Upper lobe of left lung (tissue), 6 donors: ENCODE measurements around the gene ELP1. TPM values are rescaled to one million over a fixed set of nuclear protein-coding genes. Genes with fewer than 3 reads are reported as not detected.
A peak's percentile ranks its signal among the peaks of the same experiment; 100 is the strongest.

Source experiments
- ATAC-seq, 2 donors: fragments of 200-7000 bp; cut with Tn5 transposase; one replicate each; pipeline ENCODE4 v1.9.1; 2022; ENCODE audit warnings: mild to moderate bottlenecking in 2 of 2, moderate library complexity in 2 of 2; ENCODE audit not compliant: low FRiP score in 2 of 2
- DNase-seq, 2 donors: peaks; one replicate each; pipeline ENCODE4 v3.0.0-alpha.2; 2019 to 2020
- H3K27ac ChIP-seq, 4 donors: fragments of 200-600 bp; sonication (generic); one replicate each; pipeline ENCODE4 v1.5.1; 2016 to 2019
- H3K27me3 ChIP-seq, 4 donors: fragments of 200-600 bp; sonication (generic); one replicate each; pipeline ENCODE4 v1.5.1; 2017 to 2019
- H3K36me3 ChIP-seq, 4 donors: fragments of 200-600 bp; sonication (generic); one replicate each; pipeline ENCODE4 v1.5.1; 2016 to 2019
- H3K4me1 ChIP-seq, 4 donors: fragments of 200-600 bp; sonication (generic); one replicate each; pipeline ENCODE4 v1.5.1; 2018 to 2019
- H3K4me3 ChIP-seq, 4 donors: fragments of 200-600 bp; sonication (generic); one replicate each; pipeline ENCODE4 v1.5.1; 2017 to 2019; ENCODE audit warnings: mild to moderate bottlenecking in 2 of 4, moderate library complexity in 1 of 4
- H3K9me3 ChIP-seq, 4 donors: fragments of 200-600 bp; sonication (generic); one replicate each; pipeline ENCODE4 v1.5.1; 2018 to 2019
- EP300 ChIP-seq, 4 donors: sonication (generic); formaldehyde crosslinking; IDR thresholded peaks; one replicate each; pipeline ENCODE4 v1.5.1; 2017; ENCODE audit warnings: antibody characterized with exemption in 4 of 4, control low read depth in 2 of 4
- POLR2A ChIP-seq, 4 donors: fragments of 450-650 bp; IDR thresholded peaks; one replicate each; pipeline ENCODE4 v1.5.1; 2016 to 2017; ENCODE audit warnings: antibody characterized with exemption in 4 of 4, mild to moderate bottlenecking in 2 of 4
- POLR2AphosphoS5 ChIP-seq, 2 donors: sonication (generic); formaldehyde crosslinking; IDR thresholded peaks; one replicate each; pipeline ENCODE4 v1.5.1; 2017; ENCODE audit warnings: antibody characterized with exemption in 2 of 2
- WGBS, 2 donors: methylation state at CpG; one replicate each; pipeline ENCODE4 v1.1.5; 2017 to 2018; 5-methylcytosine and 5-hydroxymethylcytosine counted together
- total RNA-seq, 6 donors: library from RNA; depleted of rRNA in 4 of 6; stranded (reverse); fragments of >200 nt in 4 of 6; gene quantifications; one replicate each; pipeline versions ENCODE4 v1.1.0 to v1.2.1, GENCODE V29; 2016 to 2021
- TF ChIP-seq, protein P1 (sequence below), 6 experiments: fragments of 450-650 bp in 4 of 6; fragments of 200-600 bp in 2 of 6; sonication (generic) in 2 of 6; IDR thresholded peaks; one replicate each; pipeline ENCODE4 v1.5.1; 2016 to 2019; ENCODE audit warnings: antibody characterized with exemption in 6 of 6
- donor health status: DM: no; HTN: no; CAD: no; lungs with moderate emphysema.
- donor health status: DM: no; HTN: yes; CAD: no; lungs with severe emphysema.

The ELP1 gene, protein sequence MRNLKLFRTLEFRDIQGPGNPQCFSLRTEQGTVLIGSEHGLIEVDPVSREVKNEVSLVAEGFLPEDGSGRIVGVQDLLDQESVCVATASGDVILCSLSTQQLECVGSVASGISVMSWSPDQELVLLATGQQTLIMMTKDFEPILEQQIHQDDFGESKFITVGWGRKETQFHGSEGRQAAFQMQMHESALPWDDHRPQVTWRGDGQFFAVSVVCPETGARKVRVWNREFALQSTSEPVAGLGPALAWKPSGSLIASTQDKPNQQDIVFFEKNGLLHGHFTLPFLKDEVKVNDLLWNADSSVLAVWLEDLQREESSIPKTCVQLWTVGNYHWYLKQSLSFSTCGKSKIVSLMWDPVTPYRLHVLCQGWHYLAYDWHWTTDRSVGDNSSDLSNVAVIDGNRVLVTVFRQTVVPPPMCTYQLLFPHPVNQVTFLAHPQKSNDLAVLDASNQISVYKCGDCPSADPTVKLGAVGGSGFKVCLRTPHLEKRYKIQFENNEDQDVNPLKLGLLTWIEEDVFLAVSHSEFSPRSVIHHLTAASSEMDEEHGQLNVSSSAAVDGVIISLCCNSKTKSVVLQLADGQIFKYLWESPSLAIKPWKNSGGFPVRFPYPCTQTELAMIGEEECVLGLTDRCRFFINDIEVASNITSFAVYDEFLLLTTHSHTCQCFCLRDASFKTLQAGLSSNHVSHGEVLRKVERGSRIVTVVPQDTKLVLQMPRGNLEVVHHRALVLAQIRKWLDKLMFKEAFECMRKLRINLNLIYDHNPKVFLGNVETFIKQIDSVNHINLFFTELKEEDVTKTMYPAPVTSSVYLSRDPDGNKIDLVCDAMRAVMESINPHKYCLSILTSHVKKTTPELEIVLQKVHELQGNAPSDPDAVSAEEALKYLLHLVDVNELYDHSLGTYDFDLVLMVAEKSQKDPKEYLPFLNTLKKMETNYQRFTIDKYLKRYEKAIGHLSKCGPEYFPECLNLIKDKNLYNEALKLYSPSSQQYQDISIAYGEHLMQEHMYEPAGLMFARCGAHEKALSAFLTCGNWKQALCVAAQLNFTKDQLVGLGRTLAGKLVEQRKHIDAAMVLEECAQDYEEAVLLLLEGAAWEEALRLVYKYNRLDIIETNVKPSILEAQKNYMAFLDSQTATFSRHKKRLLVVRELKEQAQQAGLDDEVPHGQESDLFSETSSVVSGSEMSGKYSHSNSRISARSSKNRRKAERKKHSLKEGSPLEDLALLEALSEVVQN (N-terminal part only)
- total RNA-seq = 10 to 100 TPM; 11.3 to 55.4 (median 18.5) TPM

DNA sequence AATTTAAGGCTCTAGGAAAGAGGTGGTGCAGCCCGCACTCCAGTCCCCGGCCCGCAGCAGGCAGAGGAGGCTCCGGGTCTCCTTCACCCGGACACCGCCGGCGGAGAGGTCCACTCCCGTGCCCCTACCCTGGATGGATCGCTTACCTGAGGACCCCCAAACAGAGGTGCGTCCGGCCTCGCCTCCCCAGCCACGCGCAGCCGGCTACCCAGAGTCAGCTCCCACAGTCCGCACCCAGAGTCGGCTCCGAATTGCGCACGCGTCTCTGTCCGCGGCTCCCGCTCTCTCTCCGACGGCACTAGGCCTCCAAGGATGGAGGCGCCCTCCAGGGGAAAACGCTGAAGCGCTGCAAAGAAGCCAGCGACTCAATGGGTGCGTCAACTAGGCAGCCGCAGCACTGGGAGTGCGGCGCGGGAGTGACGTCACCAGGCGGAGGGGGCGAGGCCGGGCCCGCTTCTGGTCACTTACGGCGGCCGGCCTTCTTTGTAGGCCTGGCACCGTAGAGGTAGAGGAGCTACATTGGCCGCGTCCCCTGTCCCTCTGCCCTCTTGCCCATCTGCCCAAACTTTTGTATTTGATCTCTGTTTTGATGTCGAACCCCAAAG lies at the start of gene ELP1:
ELP1 (minus strand) TSS at position 407 of the 605 bp plus-strand sequence. CDS start 2,978 bp downstream, outside the sequence.
- H3K4me3 ChIP-seq = peak within 1 kb of the TSS; percentile 74 to 95 (median 84)
- peak within 1 kb of the TSS; percentile 90 to 96 (median 92) for H3K27ac ChIP-seq
- ATAC-seq (peak; percentile 95 to 96), DNase-seq (peak; percentile 94 to 98)
- H3K4me1 ChIP-seq = peaks cover 19 to 31% (median 21%) of the 10 kb centered on the region in 4 donors
- peak in 1 of 2 donors; percentile 65 for TF ChIP-seq POLR2AphosphoS5 (IDR thresholded peaks at IDR 0.05)
- TF ChIP-seq, protein P1, sequence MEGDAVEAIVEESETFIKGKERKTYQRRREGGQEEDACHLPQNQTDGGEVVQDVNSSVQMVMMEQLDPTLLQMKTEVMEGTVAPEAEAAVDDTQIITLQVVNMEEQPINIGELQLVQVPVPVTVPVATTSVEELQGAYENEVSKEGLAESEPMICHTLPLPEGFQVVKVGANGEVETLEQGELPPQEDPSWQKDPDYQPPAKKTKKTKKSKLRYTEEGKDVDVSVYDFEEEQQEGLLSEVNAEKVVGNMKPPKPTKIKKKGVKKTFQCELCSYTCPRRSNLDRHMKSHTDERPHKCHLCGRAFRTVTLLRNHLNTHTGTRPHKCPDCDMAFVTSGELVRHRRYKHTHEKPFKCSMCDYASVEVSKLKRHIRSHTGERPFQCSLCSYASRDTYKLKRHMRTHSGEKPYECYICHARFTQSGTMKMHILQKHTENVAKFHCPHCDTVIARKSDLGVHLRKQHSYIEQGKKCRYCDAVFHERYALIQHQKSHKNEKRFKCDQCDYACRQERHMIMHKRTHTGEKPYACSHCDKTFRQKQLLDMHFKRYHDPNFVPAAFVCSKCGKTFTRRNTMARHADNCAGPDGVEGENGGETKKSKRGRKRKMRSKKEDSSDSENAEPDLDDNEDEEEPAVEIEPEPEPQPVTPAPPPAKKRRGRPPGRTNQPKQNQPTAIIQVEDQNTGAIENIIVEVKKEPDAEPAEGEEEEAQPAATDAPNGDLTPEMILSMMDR (IDR thresholded peaks at IDR 0.05) = peak in 2 of 6 experiments; percentile 18 to 24
- TF ChIP-seq POLR2A (IDR thresholded peaks at IDR 0.05) = peak in 2 of 4 donors; percentile 33 to 61
- no peak for TF ChIP-seq EP300 (IDR thresholded peaks at IDR 0.05)
- no peaks in the 10 kb centered on the region for H3K27me3 ChIP-seq
- peaks cover 0 to 22% (median 3%) of the 10 kb centered on the region in 4 donors for H3K36me3 ChIP-seq
- WGBS, 2 donors = 0% methylated on average over 3 to 26 of the region's 48 CpGs
- no peaks in the 10 kb centered on the region for H3K9me3 ChIP-seq

DNA sequence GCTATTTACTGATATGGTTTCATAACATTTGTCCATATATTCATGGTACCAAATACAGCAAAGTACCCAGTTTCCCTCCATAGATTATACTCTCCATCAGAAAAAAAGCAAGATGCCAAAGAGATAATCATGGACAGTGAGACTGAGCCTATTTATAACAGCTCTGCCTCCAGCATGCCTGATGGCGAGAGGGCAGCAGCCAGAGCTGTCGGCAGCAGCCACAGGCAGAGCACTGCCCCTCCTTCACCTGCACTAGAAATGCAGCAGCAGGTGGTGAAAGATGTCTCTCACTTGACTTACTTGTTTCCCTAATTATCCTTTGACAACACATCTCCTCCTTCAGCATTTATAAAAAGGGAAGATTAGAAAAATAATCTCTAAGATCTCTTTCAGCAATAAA lies 47.0 kb upstream of the ELP1 start:
- WGBS, 2 donors = 98 to 100% methylated on average over 2 of the region's 2 CpGs
- H3K27me3 ChIP-seq = no peaks in the 10 kb centered on the region
- H3K9me3 ChIP-seq = no peaks in the 10 kb centered on the region
- no peak for TF ChIP-seq POLR2AphosphoS5 (IDR thresholded peaks at IDR 0.05)
- no peak for TF ChIP-seq EP300 (IDR thresholded peaks at IDR 0.05)
- TF ChIP-seq, protein P1 (IDR thresholded peaks at IDR 0.05) = no peak
- no peak for TF ChIP-seq POLR2A (IDR thresholded peaks at IDR 0.05)
- DNase-seq (peak in 1 of 2 donors; percentile 26), ATAC-seq (no peak)
- H3K27ac ChIP-seq = no peak overlapping the region
- no peaks in the 10 kb centered on the region for H3K4me1 ChIP-seq
- no peak overlapping the region for H3K4me3 ChIP-seq
- H3K36me3 ChIP-seq = peaks cover 0 to 22% (median 0%) of the 10 kb centered on the region in 4 donors

DNA sequence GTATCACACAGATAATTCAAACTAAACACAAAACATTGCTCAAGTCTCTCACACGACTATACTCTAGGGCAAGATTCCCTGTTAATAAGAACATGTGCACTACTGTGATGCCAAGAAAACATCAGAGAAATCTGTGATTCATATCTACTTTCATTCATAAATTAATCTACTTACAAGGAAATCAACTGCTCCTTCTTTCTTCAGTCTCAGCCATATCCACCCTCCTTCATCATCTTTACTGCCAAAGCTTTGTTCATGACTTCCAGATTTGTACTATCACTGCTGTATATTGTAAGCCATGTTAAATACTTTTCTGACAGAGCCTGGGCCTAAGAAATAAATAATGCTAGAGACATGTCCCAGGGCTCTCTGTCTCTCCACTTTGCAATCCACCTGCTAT lies 44.3 kb upstream of the ELP1 start:
- peaks cover 0 to 19% (median 0%) of the 10 kb centered on the region in 4 donors for H3K36me3 ChIP-seq
- TF ChIP-seq EP300 (IDR thresholded peaks at IDR 0.05) (no peak), POLR2A (IDR thresholded peaks at IDR 0.05) (no peak), POLR2AphosphoS5 (IDR thresholded peaks at IDR 0.05) (no peak)
- TF ChIP-seq, protein P1 (IDR thresholded peaks at IDR 0.05) = no peak
- H3K4me1 ChIP-seq = no peaks in the 10 kb centered on the region
- no peak for DNase-seq
- H3K4me3 ChIP-seq = no peak overlapping the region
- no peaks in the 10 kb centered on the region for H3K9me3 ChIP-seq
- no peak overlapping the region for H3K27ac ChIP-seq
- 52 to 56% methylated on average over 1 of the region's 1 CpG for WGBS, 2 donors
- no peak for ATAC-seq
- H3K27me3 ChIP-seq = no peaks in the 10 kb centered on the region

DNA sequence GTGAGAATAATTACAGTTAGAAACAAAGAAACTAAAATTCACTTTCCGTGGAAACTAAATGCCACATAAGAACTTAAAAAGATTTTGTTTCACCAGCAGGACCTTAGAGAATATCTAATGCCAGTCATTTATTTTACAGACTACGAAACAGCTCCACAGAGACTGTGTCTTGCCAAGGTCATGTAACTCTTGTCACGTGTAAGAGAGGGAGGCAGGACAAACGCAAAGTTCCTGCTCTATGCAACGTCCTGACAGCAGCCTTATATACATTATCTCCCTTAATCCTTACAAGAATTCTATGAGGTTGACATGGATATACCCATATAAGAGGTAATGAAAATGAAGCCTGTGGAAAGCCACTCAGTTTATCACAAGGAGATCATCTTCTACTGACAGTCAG lies 40.0 kb upstream of the ELP1 start:
- 65 to 75% methylated on average over 5 of the region's 5 CpGs for WGBS, 2 donors
- no peak for ATAC-seq
- no peak for TF ChIP-seq POLR2AphosphoS5 (IDR thresholded peaks at IDR 0.05)
- TF ChIP-seq, protein P1 (IDR thresholded peaks at IDR 0.05) = no peak
- Histone ChIP-seq H3K9me3 (no peaks in the 10 kb centered on the region), H3K27ac (no peak overlapping the region), H3K4me3 (no peak overlapping the region), H3K27me3 (no peaks in the 10 kb centered on the region), H3K36me3 (peaks cover 0 to 14% (median 0%) of the 10 kb centered on the region in 4 donors), H3K4me1 (no peaks in the 10 kb centered on the region)
- DNase-seq = no peak
